Measurements from ENCODE around the gene CDCA7L. TPM values are rescaled to one million over a fixed set of nuclear protein-coding genes. Genes with fewer than 3 reads are reported as not detected.

The CDCA7L gene
- total RNA-seq, 1 donor = 31.5 TPM

DNA sequence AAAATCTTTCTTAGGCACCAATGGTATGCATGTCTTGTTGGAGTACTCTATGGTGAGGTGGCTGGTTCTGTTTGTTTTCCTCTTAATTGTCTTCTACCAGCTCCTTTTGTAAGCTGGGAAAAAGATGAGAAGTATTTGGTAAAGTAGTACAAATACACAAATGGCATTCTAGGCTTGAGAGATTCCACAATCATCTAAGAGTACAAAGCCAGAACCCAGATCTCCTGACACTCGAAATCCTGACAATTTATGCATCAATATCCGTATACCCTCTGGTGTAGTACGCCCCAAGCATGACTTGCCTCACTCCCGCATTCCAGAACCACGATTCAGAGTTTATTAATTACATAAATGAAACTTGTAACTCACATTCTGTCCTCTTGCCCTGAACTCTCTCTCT lies 43.5 kb downstream of the CDCA7L start:
- DNase-seq (ENCODE audit: low read depth) = peak; percentile 45

DNA sequence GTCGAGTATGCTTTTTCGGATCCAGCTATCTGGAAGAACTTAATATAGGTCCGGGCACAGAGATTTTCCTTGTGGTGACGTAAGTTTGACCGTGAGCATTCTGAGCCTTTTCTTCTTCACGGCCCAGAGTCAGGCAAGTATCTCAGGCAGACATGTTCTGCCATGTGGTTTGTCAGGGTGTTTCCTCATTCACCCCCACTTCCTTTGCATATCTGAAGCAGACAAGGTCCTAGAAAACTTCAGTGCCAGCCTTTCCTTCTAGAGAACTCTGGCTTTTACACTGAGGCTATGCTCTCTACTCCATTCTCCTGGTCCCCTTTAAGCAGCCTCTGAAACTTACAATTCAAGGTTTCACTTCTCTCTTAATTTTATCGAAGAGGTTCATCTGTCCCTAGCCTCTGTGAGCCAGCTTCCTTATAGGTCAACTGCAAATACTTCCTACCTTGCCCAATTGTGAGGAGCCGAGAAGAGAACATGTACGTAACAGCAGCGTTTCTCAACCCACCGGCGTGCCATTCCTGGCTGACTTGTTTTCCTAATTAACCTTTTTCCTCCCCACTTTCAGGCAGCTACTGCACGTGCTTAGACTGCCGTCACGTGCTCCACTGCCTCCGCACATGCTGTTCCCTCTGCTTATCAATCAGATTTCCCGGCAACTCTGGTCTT lies 47.3 kb downstream of the CDCA7L start:
- H3K4me3 ChIP-seq (ENCODE audit: low read depth, low read length) = no peak overlapping the region
- DNase-seq (ENCODE audit: low read depth) = no peak
- TF ChIP-seq, protein P1, sequence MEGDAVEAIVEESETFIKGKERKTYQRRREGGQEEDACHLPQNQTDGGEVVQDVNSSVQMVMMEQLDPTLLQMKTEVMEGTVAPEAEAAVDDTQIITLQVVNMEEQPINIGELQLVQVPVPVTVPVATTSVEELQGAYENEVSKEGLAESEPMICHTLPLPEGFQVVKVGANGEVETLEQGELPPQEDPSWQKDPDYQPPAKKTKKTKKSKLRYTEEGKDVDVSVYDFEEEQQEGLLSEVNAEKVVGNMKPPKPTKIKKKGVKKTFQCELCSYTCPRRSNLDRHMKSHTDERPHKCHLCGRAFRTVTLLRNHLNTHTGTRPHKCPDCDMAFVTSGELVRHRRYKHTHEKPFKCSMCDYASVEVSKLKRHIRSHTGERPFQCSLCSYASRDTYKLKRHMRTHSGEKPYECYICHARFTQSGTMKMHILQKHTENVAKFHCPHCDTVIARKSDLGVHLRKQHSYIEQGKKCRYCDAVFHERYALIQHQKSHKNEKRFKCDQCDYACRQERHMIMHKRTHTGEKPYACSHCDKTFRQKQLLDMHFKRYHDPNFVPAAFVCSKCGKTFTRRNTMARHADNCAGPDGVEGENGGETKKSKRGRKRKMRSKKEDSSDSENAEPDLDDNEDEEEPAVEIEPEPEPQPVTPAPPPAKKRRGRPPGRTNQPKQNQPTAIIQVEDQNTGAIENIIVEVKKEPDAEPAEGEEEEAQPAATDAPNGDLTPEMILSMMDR (IDR thresholded peaks at IDR 0.05; ENCODE audit: insufficient read depth, low read depth, low read length) = no peak

More for the DNA sequence above, 43.5 kb downstream of the CDCA7L start:
- TF ChIP-seq, protein P1 (IDR thresholded peaks at IDR 0.05; ENCODE audit: insufficient read depth, low read depth, low read length) = no peak
- H3K4me3 ChIP-seq (ENCODE audit: low read depth, low read length) = no peak overlapping the region

DNA sequence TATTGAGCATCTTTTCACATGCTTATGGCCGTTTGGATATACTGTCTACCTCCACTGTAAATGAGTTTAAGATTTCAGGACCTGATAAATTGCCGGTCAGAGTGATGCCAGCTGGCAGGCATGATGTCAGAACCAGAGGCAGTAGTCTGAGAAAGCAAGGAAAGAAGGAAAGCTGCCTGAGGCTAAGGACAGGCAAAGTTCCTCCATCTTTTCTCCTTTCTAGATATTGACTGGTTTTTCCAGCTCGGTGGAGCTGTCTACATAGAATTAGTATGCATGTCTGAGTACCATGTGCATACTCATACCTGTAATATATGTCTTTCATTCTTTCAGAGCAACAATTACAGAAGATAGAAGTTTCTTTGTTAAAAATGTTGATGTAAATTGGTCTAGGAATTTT lies 52.3 kb downstream of the CDCA7L start:
- TF ChIP-seq, protein P1 (IDR thresholded peaks at IDR 0.05; ENCODE audit: insufficient read depth, low read depth, low read length) = no peak
- H3K4me3 ChIP-seq (ENCODE audit: low read depth, low read length) = no peak overlapping the region
- DNase-seq (ENCODE audit: low read depth) = peak; percentile 20

DNA sequence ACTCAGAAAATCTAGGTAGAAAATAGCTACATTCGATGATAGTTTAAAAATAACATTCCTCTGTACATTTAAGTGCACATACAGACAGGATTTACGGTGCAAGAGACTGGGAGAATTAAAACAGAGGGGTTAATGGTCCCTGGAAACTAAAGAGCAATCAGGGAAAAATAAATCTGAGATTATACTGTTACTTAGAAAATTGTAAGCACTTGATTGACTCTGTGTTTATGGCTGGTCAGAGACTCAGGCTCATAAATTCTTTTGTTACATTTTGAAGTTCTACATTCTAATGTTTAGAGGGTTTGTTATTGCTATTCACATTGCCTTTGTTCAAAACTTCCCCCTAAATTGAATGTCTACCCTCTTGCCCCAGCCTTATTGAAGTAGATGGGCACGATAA lies 54.4 kb downstream of the CDCA7L start:
- TF ChIP-seq, protein P1 (IDR thresholded peaks at IDR 0.05; ENCODE audit: insufficient read depth, low read depth, low read length) = no peak
- DNase-seq (ENCODE audit: low read depth) = no peak
- H3K4me3 ChIP-seq (ENCODE audit: low read depth, low read length) = no peak overlapping the region

DNA sequence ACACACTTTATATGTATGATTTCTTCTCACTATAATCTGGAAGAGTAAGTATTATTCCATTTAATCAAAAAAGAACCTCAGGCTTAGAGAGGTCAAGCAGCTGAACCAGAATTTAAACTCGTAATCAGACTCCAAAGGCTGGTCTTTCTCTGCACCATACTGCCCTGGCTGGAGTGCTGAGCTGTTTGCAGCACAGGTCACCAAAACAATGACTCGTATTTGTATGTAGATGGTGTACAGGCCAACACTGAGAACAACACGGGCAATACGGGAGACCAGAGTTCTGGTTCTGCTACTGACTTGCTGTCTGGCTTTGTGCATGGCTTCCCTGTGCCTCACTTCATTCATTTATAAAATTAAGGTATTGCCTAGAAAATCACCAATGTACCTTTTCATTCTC lies 57.9 kb downstream of the CDCA7L start:
- H3K4me3 ChIP-seq (ENCODE audit: low read depth, low read length) = no peak overlapping the region
- no peak for DNase-seq (ENCODE audit: low read depth)
- TF ChIP-seq, protein P1 (IDR thresholded peaks at IDR 0.05; ENCODE audit: insufficient read depth, low read depth, low read length) = no peak

DNA sequence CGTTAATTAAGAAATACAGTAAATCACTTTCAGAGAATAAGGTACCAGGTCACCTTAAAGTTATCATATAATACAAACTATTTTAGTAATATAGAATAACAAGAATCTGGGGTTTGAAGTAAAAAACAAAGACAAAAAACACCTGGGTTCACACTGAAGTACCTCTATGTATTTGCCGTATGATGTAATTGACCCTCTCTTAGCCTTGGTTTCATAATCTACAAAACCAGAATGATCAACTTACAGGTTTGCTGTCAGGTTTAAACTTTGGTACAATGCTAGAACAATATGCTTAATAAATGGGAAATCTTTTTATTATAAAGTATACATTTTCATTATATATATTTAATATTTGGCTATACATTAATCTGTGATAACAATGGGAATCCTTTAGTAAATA lies 58.3 kb downstream of the CDCA7L start:
- DNase-seq (ENCODE audit: low read depth) = no peak
- TF ChIP-seq, protein P1 (IDR thresholded peaks at IDR 0.05; ENCODE audit: insufficient read depth, low read depth, low read length) = no peak

DNA sequence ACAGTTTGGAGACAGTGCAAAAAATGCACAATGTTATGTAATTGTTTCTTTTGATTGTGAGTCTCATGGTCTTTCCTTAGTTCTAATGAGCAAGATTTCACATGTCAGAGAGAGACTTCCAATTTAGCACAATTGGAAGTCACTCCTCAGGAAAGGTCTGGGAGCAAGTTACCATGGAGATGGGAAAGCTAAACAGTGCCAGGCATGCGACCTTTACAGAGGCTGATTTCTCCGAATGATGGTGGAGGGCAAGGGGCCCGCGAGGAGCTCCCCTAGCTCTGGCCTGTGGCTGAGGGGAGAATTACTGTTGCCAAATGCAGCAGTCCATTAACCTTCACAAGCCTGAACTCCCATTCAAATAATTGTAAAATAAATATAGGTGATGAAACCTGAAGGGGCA lies 59.3 kb downstream of the CDCA7L start:
- TF ChIP-seq, protein P1 (IDR thresholded peaks at IDR 0.05; ENCODE audit: insufficient read depth, low read depth, low read length) = no peak
- DNase-seq (ENCODE audit: low read depth) = no peak
- H3K4me3 ChIP-seq (ENCODE audit: low read depth, low read length) = no peak overlapping the region

More for the DNA sequence above, 58.3 kb downstream of the CDCA7L start:
- H3K4me3 ChIP-seq (ENCODE audit: low read depth, low read length) = no peak overlapping the region
